NCI-H128 (cell line): Measurements from ENCODE around the gene TRPM3.

Source experiments
- DNase-seq: peaks from one replicate; lab custom pipeline; 2025; ENCODE audit not compliant: unreplicated experiment; lab: John Stamatoyannopoulos, UW

TRPM3 gene

GRCh38 chr9:70535546-70536323 is 585.7 kb downstream of the TRPM3 start:
- no peak for DNase-seq

- DNase-seq = no peak
Measured at GRCh38 chr9:70534471-70534870, 587.0 kb downstream of the TRPM3 start.

GRCh38 chr9:70534061-70534460 is 587.4 kb downstream of the TRPM3 start:
- no peak for DNase-seq

GRCh38 chr9:70533492-70533891 is 587.9 kb downstream of the TRPM3 start:
- no peak for DNase-seq

DNA sequence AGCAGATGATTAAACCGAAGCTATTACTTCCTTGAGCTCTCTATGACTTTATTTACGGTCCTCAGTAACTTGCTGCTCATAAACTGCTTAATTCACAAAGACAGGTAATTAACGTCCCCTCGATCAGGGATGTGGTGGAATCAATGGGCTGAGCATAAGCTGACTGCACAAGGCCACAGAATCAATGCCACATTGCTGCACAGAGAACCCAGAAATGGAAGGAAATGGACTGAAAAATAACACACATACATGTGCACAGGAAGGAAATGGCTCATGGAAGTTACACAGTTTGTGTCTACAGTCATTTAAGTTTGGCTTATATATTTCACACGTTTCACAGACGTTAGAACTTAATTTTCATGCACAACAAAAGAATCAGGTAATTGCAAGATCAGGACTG is 588.7 kb downstream of the TRPM3 start:
- DNase-seq = no peak

DNA sequence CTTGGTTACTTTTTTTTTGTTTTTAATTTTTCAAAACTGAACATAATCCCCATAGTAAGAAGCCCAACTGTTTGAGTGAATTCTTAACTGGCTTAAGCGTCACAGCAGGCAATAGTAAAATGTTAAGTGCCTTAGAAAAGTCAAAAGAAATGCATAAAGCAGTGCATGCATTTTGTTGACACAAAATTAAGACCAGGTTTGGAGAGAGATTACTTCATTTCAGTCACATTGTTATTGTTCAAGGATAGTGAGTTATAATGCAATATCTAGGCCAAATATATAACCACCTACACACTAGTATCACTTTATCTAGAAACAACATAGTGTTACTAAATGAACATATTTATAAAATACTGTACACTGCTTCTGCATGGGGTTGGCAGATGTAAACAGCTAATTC is 590.1 kb downstream of the TRPM3 start:
- no peak for DNase-seq

DNA sequence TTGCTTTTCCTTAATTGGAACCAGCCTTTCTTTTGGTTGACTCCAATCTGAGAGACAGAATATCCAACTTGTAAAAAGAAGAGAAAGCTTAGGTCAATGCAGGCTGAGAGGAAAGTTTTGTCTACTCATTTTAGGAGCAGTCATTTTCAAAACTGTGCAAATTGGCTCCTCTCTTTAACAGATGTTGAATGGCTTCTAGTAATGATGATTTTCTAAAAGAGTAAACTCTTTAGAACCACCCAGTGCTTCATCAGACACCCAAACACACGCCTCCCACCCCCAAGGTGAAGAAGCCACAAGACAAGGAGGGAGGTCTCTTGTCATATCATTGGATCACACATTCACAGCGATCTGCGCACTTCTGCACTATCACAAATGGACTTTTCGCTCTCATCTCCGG is 590.7 kb downstream of the TRPM3 start:
- DNase-seq = no peak

DNA sequence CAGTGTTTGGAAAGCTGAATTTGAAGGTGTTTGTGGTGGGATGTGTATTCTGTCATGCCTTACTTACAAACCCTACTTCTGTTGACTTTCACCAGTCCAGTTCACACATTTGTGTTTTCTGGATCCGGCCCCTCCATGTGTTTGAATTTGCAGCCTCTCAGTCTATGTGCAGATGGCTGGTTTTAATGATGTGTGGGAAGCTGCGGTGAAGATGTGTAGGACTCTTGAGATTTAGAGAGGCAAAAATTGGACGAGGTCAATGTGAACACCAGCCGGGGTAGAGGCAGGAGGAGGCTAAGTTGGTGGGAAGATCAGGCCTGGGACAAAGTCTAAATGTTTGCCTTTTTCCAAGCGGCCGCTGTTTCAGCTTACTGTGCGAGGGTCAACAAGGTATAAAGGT is 591.6 kb downstream of the TRPM3 start:
- DNase-seq = no peak

DNA sequence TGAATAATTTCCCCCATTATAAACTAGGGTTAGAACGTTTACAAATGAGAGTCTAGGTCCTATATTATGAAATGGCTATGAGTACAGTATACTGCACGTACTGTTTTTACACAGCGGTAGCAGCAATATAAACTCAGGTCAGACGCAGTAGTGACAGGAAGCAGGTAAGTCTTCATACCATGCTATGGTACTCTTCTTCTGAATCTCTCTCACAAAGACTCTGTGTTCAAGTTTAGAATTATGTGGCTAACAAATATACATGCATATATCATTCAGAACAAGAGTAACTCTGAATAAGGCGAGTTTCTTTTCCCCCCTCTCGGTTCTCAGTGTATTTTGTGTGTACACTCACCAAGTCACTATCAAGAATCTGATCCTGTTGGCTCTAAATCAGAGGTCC is 592.0 kb downstream of the TRPM3 start:
- DNase-seq = no peak

GRCh38 chr9:70526902-70527301 is 594.5 kb downstream of the TRPM3 start:
- DNase-seq = no peak

- DNase-seq = no peak
Measured at GRCh38 chr9:70525519-70525918, 595.9 kb downstream of the TRPM3 start.

GRCh38 chr9:70519912-70520724 is 601.3 kb downstream of the TRPM3 start:
- no peak for DNase-seq

- DNase-seq = no peak
Measured at GRCh38 chr9:70517926-70518610, 603.4 kb downstream of the TRPM3 start.

- DNase-seq = no peak
Measured at GRCh38 chr9:70514273-70514672, 607.1 kb downstream of the TRPM3 start.

- DNase-seq = no peak
Measured at GRCh38 chr9:70511858-70512257, 609.6 kb downstream of the TRPM3 start.

GRCh38 chr9:70510157-70510770 is 611.2 kb downstream of the TRPM3 start:
- no peak for DNase-seq

DNA sequence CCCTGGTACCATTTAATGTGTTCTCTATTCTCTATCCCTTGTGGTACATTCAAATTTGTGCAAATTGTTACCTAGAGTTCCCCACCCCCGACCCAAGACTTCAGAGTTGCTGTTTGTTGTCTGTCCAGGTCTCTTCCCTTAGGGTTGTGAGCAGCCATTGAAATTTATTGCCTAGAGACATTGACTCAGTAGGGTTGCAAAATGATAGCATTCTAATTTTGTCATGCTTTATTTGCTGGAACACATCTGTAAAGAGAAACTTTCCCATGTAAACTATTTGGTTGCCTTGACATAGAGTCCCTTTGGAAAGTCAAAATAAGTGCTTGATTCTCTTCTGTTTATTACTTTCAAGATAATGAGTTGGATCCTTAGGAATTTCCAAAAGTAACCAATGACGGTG is 615.3 kb downstream of the TRPM3 start:
- no peak for DNase-seq

GRCh38 chr9:70504834-70505233 is 616.6 kb downstream of the TRPM3 start:
- no peak for DNase-seq

GRCh38 chr9:70502690-70503089 is 618.7 kb downstream of the TRPM3 start:
- DNase-seq = no peak

GRCh38 chr9:70500793-70501192 is 620.6 kb downstream of the TRPM3 start:
- DNase-seq = no peak

DNA sequence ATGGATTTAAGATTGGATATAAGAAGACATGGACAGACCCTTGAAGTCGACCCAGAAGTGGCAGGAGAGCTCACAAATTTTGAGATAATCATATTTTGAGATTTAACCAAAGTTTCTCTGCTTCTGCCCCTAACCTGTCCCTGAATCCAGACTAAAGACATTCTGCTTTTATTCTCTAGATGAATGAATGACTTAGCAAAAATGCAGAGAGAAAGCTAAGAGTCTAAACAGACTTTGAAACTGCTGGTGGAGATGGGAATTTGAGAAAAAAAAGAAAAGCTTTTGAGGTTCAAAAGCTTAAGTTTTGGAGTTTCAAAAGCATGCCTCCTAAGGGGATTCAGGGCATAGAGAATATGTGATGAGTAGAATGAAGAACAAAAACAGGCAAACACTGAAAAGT is 621.8 kb downstream of the TRPM3 start:
- DNase-seq = no peak
